Karpas-422 (cell line): ENCODE measurements around the gene NRROS. TPM values are rescaled to one million over a fixed set of nuclear protein-coding genes. Genes with fewer than 3 reads are reported as not detected.
"Not testable (repeated sequence)": the region's sequence is repeated elsewhere in the genome, so short reads cannot be mapped to it uniquely, and the experiment has no call there.

Experiments
- DNase-seq: peaks from one replicate; pipeline ENCODE4 v3.0.0-alpha.2; 2015
- H2AFZ ChIP-seq: fragments of 200-600 bp; sonication (generic); 2 replicates; pipeline ENCODE4 v1.6.1; 2014; ENCODE audit warnings: antibody characterized with exemption, low read length, mixed read lengths
- H3K27ac ChIP-seq: fragments of 200-600 bp; sonication (generic); 2 replicates; pipeline ENCODE4 v1.5.1; 2014; ENCODE audit warnings: mild to moderate bottlenecking, low read length, moderate library complexity
- H3K27me3 ChIP-seq: fragments of 200-600 bp; sonication (generic); 2 replicates; pipeline ENCODE4 v1.6.1; 2014; ENCODE audit warnings: low read length, mixed read lengths
- H3K36me3 ChIP-seq: fragments of 200-600 bp; sonication (generic); 2 replicates; pipeline ENCODE4 v1.6.1; 2014; ENCODE audit warnings: low read length, mixed read lengths; ENCODE audit not compliant: insufficient read depth
- H3K4me1 ChIP-seq: fragments of 200-600 bp; sonication (generic); 2 replicates; pipeline ENCODE4 v1.6.1; 2014; ENCODE audit warnings: mild to moderate bottlenecking, low read length, mixed read lengths
- H3K4me2 ChIP-seq: fragments of 200-600 bp; sonication (generic); 2 replicates; pipeline ENCODE4 v1.6.1; 2014; ENCODE audit warnings: low read length, low read depth, mild to moderate bottlenecking; ENCODE audit not compliant: poor library complexity, severe bottlenecking
- H3K4me3 ChIP-seq: fragments of 200-600 bp; sonication (generic); 2 replicates; pipeline ENCODE4 v1.5.1; 2014; ENCODE audit warnings: mild to moderate bottlenecking, antibody characterized with exemption, low read length, mixed read lengths
- H3K79me2 ChIP-seq: fragments of 200-600 bp; sonication (generic); 2 replicates; pipeline ENCODE4 v1.6.1; 2014; ENCODE audit warnings: mild to moderate bottlenecking, low read length, mixed read lengths
- H3K9ac ChIP-seq: fragments of 200-600 bp; sonication (generic); 2 replicates; pipeline ENCODE4 v1.6.0; 2014; ENCODE audit warnings: low read length
- H3K9me2 ChIP-seq: fragments of 200-600 bp; sonication (generic), shearing (Covaris generic); replicated peaks from 2 replicates; pipeline ENCODE4 v1.6.0; 2014; ENCODE audit warnings: mild to moderate bottlenecking, low read length, moderate library complexity; ENCODE audit not compliant: insufficient read depth
- H3K9me3 ChIP-seq: fragments of 300-700, 200-600 bp; sonication (generic); 2 replicates; pipeline ENCODE4 v1.6.1; 2014; ENCODE audit warnings: low read length, mixed read lengths
- H4K20me1 ChIP-seq: fragments of 200-600 bp; sonication (generic); 2 replicates; pipeline ENCODE4 v1.6.1; 2014; ENCODE audit warnings: mild to moderate bottlenecking, antibody characterized with exemption, low read length, low read depth; ENCODE audit not compliant: insufficient read depth
- total RNA-seq: library from RNA; depleted of rRNA; stranded (reverse); fragments of >200 nt; shearing (Covaris generic); gene quantifications from 2 replicates; pipeline ENCODE4 v1.2.3, GENCODE V29; 2014; ENCODE audit warnings: low replicate concordance; rRNA removed

The NRROS gene
- 0.52 and 1.0 TPM in 2 replicates for total RNA-seq

DNA sequence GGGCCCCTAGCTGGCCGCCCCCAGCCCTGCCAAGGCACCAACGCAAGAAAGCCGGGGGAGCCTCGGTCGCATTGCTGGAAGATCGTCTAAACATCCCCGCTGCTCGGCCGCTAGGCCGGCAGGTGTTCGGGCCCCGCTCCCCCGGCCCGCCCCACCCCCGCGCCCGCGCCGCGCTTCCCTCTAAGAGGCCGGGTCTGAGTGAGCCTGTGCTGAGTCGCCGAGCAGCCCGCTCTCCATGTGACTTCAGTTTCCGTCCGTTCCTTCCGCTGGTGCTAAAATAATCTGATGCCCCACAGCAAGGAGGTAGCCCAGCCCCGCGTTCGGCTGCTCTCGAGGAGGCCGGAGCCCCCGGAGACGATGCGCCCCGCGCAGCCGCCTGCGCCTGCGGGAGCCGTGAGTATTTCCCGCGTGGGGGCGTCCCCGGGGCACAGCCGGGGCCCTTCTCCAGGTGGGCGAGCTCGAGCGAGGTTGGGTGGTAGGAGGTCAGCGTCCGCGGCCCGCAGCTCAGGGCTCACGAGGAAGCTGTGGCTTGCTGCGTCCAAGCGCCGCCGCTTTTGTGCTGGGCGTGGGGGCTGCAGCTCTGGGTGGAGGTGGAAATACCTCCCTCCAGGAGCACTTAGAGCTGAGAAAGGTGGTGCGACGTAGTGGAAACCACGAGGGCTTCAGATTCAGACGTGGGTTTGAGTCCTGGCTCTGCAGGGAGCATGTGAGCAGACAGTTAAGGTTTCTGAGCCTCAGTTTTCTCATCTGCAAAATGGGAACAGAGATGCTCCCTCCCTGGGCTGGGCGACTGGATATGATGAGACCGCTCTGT is at the start of gene NRROS:
NRROS (plus strand) TSS at position 212 of the 814 bp plus-strand sequence. CDS start 14,846 bp downstream, outside the sequence.
- Histone ChIP-seq H2AFZ (peak within 1 kb of the TSS; percentile 95), H3K36me3 (no peaks in the 10 kb centered on the region), H3K27me3 (peaks cover 4% of the 10 kb centered on the region; the same call in 1 of the 2 replicates), H3K9me3 (no peaks in the 10 kb centered on the region), H4K20me1 (no peaks in the 10 kb centered on the region), H3K4me3 (peak within 1 kb of the TSS; percentile 64), H3K9me2 (no peaks in the 10 kb centered on the region), H3K9ac (peak within 1 kb of the TSS; percentile 63), H3K4me1 (peaks cover 35% of the 10 kb centered on the region), H3K79me2 (no peaks in the 10 kb centered on the region), H3K27ac (no peak within 1 kb of the TSS), H3K4me2 (peak within 1 kb of the TSS; percentile 88)
- peak; percentile 88 for DNase-seq

DNA sequence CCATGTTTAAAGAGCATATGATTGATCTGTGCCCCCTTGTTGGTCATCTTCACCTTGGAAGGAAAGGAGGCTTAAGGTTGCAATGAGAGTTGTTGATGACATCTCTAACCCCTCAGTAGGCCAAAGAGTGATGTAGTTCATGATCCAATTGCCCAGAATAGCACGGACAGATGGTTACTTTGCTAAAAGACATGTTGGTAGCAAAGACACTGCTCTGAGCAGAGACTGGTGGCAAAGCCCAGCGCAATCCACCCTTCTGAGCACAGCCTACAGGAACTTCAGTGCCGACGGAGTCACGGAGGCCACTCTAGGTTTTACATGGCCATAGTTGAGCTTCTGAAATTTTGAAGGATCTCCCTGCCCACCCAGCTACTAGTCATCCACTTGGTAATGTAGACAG is 49.2 kb upstream of the NRROS start:
- H2AFZ ChIP-seq = no peak overlapping the region
- H3K36me3 ChIP-seq = peaks cover 17% of the 10 kb centered on the region
- H3K9ac ChIP-seq = no peak overlapping the region
- H3K79me2 ChIP-seq = 0 out of 2 replicates have a peak, but pooled peaks cover 3% of the 10 kb centered on the region
- no peaks in the 10 kb centered on the region for H3K9me2 ChIP-seq
- peaks cover 6% of the 10 kb centered on the region for H3K4me1 ChIP-seq
- H3K27me3 ChIP-seq = no peaks in the 10 kb centered on the region
- no peak overlapping the region for H3K4me3 ChIP-seq
- H3K9me3 ChIP-seq = no peaks in the 10 kb centered on the region
- no peak overlapping the region for H3K4me2 ChIP-seq
- no peak for DNase-seq
- no peak overlapping the region for H3K27ac ChIP-seq
- H4K20me1 ChIP-seq = peaks cover 17% of the 10 kb centered on the region; the same call in 1 of the 2 replicates

DNA sequence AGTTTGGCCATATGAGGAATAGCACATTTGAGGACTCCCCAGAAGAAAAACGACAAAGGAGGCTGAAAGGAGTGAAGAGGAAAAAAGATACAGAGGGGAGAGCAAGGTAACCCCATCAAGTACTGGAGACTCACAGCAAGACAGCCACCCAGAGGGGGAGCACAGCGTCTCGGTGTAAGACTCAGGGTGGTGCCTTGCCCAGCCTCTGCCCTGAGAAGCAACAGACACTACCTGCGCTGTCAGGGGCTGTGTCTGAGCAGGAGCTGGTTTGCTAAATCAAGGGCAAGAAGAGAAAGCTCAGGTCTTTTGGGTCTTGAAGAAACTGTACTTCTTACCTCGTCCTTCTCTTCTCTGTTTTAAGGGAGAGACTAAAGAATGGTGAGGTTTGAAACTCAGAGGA is 43.1 kb upstream of the NRROS start:
- Histone ChIP-seq H3K9me2 (no peaks in the 10 kb centered on the region), H3K4me2 (peak overlapping the region; percentile 26), H3K9me3 (no peaks in the 10 kb centered on the region), H3K79me2 (no peaks in the 10 kb centered on the region), H3K9ac (peak overlapping the region; percentile 11; the same call in 1 of the 2 replicates), H4K20me1 (no peaks in the 10 kb centered on the region), H3K27ac (no peak overlapping the region), H3K27me3 (no peaks in the 10 kb centered on the region), H2AFZ (peak overlapping the region; percentile 17; the same call in 1 of the 2 replicates), H3K36me3 (no peaks in the 10 kb centered on the region), H3K4me3 (no peak overlapping the region), H3K4me1 (peaks cover 6% of the 10 kb centered on the region)
- peak; percentile 53 for DNase-seq

DNA sequence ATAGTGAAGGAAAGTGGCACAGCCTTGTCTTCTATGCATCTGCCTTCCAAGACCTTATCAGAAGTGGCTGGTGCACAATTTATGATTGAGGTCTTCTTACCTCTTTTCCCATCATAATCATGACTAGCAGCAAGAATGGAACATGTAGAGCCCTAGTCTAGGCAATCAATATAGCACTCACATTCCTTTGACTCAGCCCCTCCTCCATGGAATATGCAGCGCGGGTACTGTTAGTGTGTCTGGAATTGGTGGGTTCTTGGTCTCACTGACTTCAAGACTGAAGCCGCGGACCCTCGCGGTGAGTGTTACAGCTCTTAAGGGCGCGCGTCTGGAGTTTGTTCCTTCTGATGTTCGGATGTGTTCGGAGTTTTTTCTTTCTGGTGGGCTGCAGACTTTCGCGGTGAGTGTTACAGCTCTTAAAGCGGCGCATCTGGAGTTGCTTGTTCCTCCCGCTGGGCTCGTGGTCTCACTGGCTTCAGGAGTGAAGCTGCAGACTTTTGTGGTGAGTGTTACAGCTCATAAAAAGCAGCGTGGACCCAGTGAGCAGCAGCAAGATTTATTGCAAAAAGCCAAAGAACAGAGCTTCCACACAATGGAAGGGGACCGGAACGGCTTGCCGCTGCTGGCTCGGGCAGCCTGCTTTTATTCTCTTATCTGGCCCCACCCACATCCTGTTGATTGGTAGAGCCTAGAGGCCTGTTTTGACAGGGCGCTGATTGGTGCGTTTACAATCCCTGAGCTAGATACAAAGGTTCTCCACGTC is 41.3 kb upstream of the NRROS start:
- H2AFZ ChIP-seq, DNase-seq: not testable (repeated sequence)

DNA sequence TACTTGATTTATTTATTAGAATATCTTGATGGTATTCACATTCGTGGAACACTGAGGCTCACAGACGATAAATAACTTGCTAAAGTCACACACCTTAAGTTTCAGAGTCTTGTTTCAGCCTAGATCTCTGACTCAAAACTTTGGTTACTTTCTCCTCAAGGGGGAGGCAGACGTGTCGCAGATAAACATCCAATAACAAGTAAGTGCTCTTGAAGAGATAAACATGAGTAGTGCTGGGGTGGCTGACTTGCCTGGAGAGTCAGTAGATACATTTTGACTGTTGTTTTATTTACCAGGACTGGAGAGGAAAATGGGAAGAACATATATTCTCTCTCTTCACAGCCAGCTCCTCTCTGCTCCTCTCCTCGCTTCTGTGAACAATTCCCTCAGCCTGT is 39.8 kb upstream of the NRROS start:
- H3K9me2 ChIP-seq = no peaks in the 10 kb centered on the region
- DNase-seq = no peak
- H3K36me3 ChIP-seq = no peaks in the 10 kb centered on the region
- no peak overlapping the region for H3K4me3 ChIP-seq
- no peaks in the 10 kb centered on the region for H3K9me3 ChIP-seq
- H3K27me3 ChIP-seq = 0 out of 2 replicates have a peak, but pooled peaks cover 3% of the 10 kb centered on the region
- no peak overlapping the region for H3K9ac ChIP-seq
- H3K4me1 ChIP-seq = peaks cover 10% of the 10 kb centered on the region
- no peak overlapping the region for H2AFZ ChIP-seq
- no peak overlapping the region for H3K4me2 ChIP-seq
- no peaks in the 10 kb centered on the region for H4K20me1 ChIP-seq
- H3K79me2 ChIP-seq = no peaks in the 10 kb centered on the region
- H3K27ac ChIP-seq = no peak overlapping the region

More for the DNA sequence above, 41.3 kb upstream of the NRROS start:
- not testable (repeated sequence) for H3K36me3 ChIP-seq, H3K4me2 ChIP-seq, H3K9ac ChIP-seq, H3K27ac ChIP-seq, H3K79me2 ChIP-seq, H3K27me3 ChIP-seq, H3K9me2 ChIP-seq, H3K4me1 ChIP-seq, H4K20me1 ChIP-seq, H3K9me3 ChIP-seq, H3K4me3 ChIP-seq

DNA sequence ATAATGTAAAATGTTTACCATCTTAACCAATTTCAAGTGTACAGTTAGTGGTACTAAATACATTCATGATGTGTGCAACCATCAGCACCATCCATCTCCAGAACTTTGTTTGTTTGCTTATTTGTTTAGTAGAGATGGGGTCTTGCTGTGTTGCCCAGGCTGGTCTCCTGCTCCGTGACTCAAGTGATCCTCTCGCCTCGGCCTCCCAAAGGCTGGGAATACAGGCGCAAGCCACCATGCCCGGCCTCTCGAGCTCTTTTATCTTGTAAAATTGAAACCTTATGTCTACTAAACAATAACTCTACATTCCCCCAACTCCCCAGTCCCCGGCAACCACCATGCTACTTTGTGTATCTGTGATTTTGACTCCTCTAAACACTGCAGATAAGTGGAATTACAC is 39.1 kb upstream of the NRROS start:
- Histone ChIP-seq H3K79me2 (no peaks in the 10 kb centered on the region), H3K9me3 (no peaks in the 10 kb centered on the region), H3K27me3 (0 out of 2 replicates have a peak, but pooled peaks cover 3% of the 10 kb centered on the region), H2AFZ (no peak overlapping the region), H3K4me3 (no peak overlapping the region), H4K20me1 (no peaks in the 10 kb centered on the region), H3K27ac (no peak overlapping the region), H3K4me2 (no peak overlapping the region), H3K9me2 (no peaks in the 10 kb centered on the region), H3K9ac (no peak overlapping the region), H3K4me1 (peaks cover 10% of the 10 kb centered on the region), H3K36me3 (no peaks in the 10 kb centered on the region)
- no peak for DNase-seq

DNA sequence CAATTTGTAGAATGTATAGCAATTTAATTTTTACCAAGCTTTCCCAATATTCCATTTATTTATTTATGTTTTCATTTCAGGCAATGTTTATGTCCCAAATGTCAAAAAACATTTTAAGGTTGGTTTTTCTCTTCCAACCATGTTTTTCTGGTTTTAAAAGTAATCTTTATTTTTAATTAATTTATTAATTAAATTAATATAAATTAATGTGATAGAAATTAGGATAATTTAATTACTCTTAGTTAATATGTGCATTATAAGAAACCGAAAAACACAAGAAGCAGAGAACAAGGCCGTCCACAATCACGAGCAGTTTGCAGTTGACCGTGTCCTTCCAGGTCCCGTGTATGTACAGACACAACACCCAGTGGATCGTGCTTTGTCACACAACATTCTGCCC is 36.8 kb upstream of the NRROS start:
- DNase-seq = no peak
- Histone ChIP-seq H3K4me3 (no peak overlapping the region), H2AFZ (no peak overlapping the region)

DNA sequence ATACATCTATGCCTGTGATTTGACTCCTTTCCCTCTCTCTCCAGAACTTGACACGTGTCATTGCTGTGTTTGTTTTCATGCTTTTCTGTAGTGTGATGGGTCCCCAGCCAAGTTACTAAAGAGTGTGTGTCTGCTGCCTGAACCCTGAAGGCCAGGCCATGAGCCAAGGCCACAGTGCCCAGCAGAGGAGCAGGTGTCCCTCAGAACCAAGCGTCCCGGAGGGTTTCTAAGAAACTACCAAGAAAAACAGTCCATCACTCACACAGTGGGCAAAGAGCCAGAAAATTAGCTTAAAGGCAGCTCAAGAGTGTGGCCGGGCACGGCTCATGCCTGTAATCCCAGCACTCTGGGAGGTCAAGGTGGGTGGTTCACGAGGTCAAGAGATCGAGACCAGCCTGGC is 35.8 kb upstream of the NRROS start:
- DNase-seq = no peak
- H3K4me3 ChIP-seq = no peak overlapping the region
- H3K27ac ChIP-seq = no peak overlapping the region
- peaks cover 4% of the 10 kb centered on the region for H3K4me1 ChIP-seq
- H3K27me3 ChIP-seq = 0 out of 2 replicates have a peak, but pooled peaks cover 3% of the 10 kb centered on the region
- no peaks in the 10 kb centered on the region for H3K79me2 ChIP-seq
- H4K20me1 ChIP-seq = no peaks in the 10 kb centered on the region
- no peak overlapping the region for H2AFZ ChIP-seq
- H3K36me3 ChIP-seq = no peaks in the 10 kb centered on the region
- no peaks in the 10 kb centered on the region for H3K9me2 ChIP-seq
- no peak overlapping the region for H3K9ac ChIP-seq
- H3K4me2 ChIP-seq = no peak overlapping the region
- H3K9me3 ChIP-seq = no peaks in the 10 kb centered on the region

More for the DNA sequence above, 36.8 kb upstream of the NRROS start:
- peaks cover 4% of the 10 kb centered on the region for H3K4me1 ChIP-seq
- H3K79me2 ChIP-seq = no peaks in the 10 kb centered on the region
- H3K4me2 ChIP-seq = no peak overlapping the region
- no peaks in the 10 kb centered on the region for H3K9me2 ChIP-seq
- 0 out of 2 replicates have a peak, but pooled peaks cover 3% of the 10 kb centered on the region for H3K27me3 ChIP-seq
- no peak overlapping the region for H3K27ac ChIP-seq
- no peaks in the 10 kb centered on the region for H3K9me3 ChIP-seq
- H4K20me1 ChIP-seq = no peaks in the 10 kb centered on the region
- no peak overlapping the region for H3K9ac ChIP-seq
- no peaks in the 10 kb centered on the region for H3K36me3 ChIP-seq
